ENCODE results near the gene DYNC1H1. TPM values are rescaled to one million over a fixed set of nuclear protein-coding genes. Genes with fewer than 3 reads are reported as not detected.

Gene DYNC1H1
- total RNA-seq, 4 donors from 2014 or later: 338 to 524 (median 432) TPM

- TF ChIP-seq, protein P1, sequence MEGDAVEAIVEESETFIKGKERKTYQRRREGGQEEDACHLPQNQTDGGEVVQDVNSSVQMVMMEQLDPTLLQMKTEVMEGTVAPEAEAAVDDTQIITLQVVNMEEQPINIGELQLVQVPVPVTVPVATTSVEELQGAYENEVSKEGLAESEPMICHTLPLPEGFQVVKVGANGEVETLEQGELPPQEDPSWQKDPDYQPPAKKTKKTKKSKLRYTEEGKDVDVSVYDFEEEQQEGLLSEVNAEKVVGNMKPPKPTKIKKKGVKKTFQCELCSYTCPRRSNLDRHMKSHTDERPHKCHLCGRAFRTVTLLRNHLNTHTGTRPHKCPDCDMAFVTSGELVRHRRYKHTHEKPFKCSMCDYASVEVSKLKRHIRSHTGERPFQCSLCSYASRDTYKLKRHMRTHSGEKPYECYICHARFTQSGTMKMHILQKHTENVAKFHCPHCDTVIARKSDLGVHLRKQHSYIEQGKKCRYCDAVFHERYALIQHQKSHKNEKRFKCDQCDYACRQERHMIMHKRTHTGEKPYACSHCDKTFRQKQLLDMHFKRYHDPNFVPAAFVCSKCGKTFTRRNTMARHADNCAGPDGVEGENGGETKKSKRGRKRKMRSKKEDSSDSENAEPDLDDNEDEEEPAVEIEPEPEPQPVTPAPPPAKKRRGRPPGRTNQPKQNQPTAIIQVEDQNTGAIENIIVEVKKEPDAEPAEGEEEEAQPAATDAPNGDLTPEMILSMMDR (IDR thresholded peaks at IDR 0.05; ENCODE audit: low read depth): no peak
Observed at GRCh38 chr14:102007916-102008418, 43.6 kb downstream of the DYNC1H1 start.

DNA sequence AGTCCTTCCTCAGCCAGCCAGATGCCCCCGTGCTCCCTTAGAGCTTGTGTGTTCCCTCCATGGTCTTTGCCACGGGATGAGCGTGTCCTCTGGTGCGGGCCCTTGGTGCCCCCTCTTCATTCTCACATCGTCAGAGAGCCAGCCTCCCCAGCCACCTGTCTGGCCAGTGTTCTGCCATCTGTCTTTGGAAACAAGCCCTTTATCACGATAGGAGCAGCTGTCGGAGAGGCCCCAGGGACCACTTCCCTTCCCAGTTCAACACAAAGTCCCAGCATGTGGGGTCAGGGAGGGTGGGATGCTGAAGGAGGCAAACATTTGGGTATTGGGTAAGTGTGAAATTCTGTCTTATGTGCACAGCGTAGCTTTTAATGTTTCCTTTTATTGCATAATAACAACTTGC is 44.5 kb downstream of the DYNC1H1 start:
- TF ChIP-seq, protein P1 (IDR thresholded peaks at IDR 0.05; ENCODE audit: low read depth): no peak

GRCh38 chr14:102011631-102012030 is 47.3 kb downstream of the DYNC1H1 start:
- TF ChIP-seq, protein P1 (IDR thresholded peaks at IDR 0.05; ENCODE audit: low read depth): no peak

DNA sequence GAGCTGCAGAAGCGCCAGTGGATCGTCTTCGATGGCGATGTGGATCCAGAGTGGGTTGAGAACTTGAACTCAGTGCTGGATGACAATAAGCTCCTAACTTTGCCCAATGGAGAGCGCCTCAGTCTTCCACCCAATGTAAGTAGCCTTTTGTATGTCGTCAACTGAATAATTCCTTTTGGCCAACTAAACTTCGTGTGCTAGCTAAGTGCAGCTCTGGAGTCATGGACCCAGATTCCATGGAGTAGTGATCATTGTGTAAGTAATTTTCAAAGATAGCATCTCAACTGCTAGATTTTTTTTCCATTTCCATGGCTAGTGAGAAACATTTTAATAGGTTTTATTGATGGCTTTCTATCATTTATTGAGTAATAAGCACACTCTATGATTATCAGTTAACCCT is 48.0 kb downstream of the DYNC1H1 start:
- TF ChIP-seq, protein P1 (IDR thresholded peaks at IDR 0.05; ENCODE audit: low read depth): no peak

DNA sequence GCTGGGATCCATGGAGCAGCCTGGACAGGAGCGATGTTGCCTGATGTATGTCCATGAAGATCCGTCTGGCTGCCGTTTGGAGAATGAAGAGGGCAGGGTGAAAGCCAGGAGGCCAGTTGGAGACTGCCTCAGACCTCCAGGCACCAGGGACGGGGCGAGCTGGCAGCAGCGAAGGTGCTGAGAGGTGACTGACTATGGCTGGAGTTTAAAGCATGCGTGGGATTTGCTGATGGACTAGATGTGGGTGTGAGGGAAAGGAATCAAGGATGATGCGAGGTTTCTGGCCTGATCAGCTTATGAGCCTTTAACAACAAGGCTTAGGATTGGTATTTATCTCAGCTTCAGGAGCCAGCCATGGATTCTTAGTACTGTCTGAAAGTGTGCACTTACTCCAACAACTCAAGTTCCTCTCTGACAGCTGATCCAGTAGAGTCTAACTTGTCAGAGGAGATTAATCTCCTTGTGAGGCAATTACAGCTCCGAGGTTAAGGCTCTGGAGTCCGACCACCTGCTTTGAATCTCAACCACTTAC is 49.4 kb downstream of the DYNC1H1 start:
- TF ChIP-seq, protein P1 (IDR thresholded peaks at IDR 0.05; ENCODE audit: low read depth): no peak

- TF ChIP-seq, protein P1 (IDR thresholded peaks at IDR 0.05; ENCODE audit: low read depth): no peak
Observed at GRCh38 chr14:102015045-102015685, 50.8 kb downstream of the DYNC1H1 start.

DNA sequence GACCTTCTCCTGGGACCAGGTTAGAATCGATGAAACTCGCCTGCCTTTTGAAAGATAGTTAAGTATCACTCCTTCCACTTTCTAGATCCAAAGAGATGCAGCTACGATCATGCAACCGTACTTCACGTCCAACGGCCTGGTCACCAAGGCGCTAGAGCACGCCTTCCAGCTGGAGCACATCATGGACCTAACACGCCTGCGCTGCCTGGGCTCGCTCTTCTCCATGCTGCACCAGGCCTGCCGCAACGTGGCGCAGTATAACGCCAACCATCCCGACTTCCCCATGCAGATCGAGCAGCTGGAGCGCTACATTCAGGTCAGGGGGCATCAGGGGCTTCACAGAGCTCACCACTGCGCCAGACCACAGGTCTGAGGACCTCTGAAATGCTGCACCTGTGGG is 51.4 kb downstream of the DYNC1H1 start:
- TF ChIP-seq, protein P1 (IDR thresholded peaks at IDR 0.05; ENCODE audit: low read depth): no peak

Data from subcutaneous adipose tissue (tissue), 4 donors.